Fibroblast of mammary gland (primary cell): ENCODE results near the gene TRAF7.

Experiments
- DNase-seq: peaks from one replicate; pipeline ENCODE4 v3.0.0-alpha.2; 2010; ENCODE audit warnings: low read depth
- H3K4me3 ChIP-seq: 2 replicates; pipeline ENCODE4 v1.5.1; 2011; ENCODE audit warnings: low read depth, mild to moderate bottlenecking, low read length, moderate library complexity; ENCODE audit not compliant: control insufficient read depth
- CTCF ChIP-seq: conservative IDR thresholded peaks from 2 replicates; pipeline ENCODE4 v1.5.1; 2011; ENCODE audit warnings: low read depth, low read length, inconsistent platforms; ENCODE audit not compliant: control insufficient read depth, insufficient read depth

TRAF7 gene

GRCh38 chr16:2156849-2157224, 1.3 kb downstream of the TRAF7 start:
- no peak for TF ChIP-seq CTCF
- DNase-seq = no peak
- H3K4me3 ChIP-seq = peak overlapping the region; percentile 90

- no peak for TF ChIP-seq CTCF
- H3K4me3 ChIP-seq = peak overlapping the region; percentile 90
- peak; percentile 42 for DNase-seq
These were observed 2.1 kb downstream of the TRAF7 start for GRCh38 chr16:2157480-2158261.

- TF ChIP-seq CTCF = no peak
- H3K4me3 ChIP-seq = no peak overlapping the region
- DNase-seq = no peak
These were observed 2.7 kb downstream of the TRAF7 start for GRCh38 chr16:2158262-2158638.

- TF ChIP-seq CTCF = no peak
- H3K4me3 ChIP-seq = peak overlapping the region; percentile 2
- peak; percentile 83 for DNase-seq
These were observed 3.7 kb downstream of the TRAF7 start for GRCh38 chr16:2159175-2159838.

GRCh38 chr16:2160915-2161551, 5.5 kb downstream of the TRAF7 start:
- no peak overlapping the region for H3K4me3 ChIP-seq
- TF ChIP-seq CTCF = no peak
- peak; percentile 81 for DNase-seq

- no peak for DNase-seq
- no peak for TF ChIP-seq CTCF
- H3K4me3 ChIP-seq = no peak overlapping the region
These were observed 6.3 kb downstream of the TRAF7 start for GRCh38 chr16:2161911-2162310.
